ENCODE data around the gene NRK. TPM values are rescaled to one million over a fixed set of nuclear protein-coding genes. Genes with fewer than 3 reads are reported as not detected.
"Not testable (repeated sequence)": the region's sequence is repeated elsewhere in the genome, so short reads cannot be mapped to it uniquely, and the experiment has no call there.

Gene NRK
- total and polyA plus RNA-seq, 2 of the 4 experiments (the other 2 are of a cell fraction) = 0.92 to 2.7 TPM

GRCh38 chrX:105781804-105782203 is 40.5 kb upstream of the NRK start:
- CTCF ChIA-PET = no interaction called here
- H3K4me2 ChIP-seq (ENCODE audit: low read depth, low read length) = no peak overlapping the region
- intact Hi-C loops (cut with micrococcal nuclease) = no loop called here

DNA sequence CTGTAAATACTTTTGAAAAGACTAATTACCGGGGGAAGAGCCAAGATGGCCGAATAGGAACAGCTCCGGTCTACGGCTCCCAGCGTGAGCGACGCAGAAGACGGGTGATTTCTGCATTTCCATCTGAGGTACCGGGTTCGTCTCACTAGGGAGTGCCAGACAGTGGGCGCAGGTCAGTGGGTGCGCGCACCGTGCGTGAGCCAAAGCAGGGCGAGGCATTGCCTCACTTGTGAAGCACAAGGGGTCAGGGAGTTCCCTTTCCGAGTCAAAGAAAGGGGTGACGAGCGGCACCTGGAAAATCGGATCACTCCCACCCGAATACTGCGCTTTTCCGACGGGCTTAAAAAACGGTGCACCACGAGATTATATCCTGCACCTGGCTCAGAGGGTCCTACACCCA is 25.5 kb upstream of the NRK start:
- H3K4me3 ChIP-seq (ENCODE audit: insufficient read depth, low read depth, low read length) = not testable (repeated sequence)

More at GRCh38 chrX:105781804-105782203, 40.5 kb upstream of the NRK start:
- no peaks in the 10 kb centered on the region for H3K27me3 ChIP-seq (ENCODE audit: control insufficient read depth, insufficient read depth, low read length)
- no peak overlapping the region for H4K5ac ChIP-seq (ENCODE audit: low read depth, low read length)
- H2AFZ ChIP-seq (replicated peaks; ENCODE audit: low read length, poor library complexity) = no peak overlapping the region
- no CpG with 5 or more reads among the region's 1 CpG for WGBS, 2 experiments (ENCODE audit: extremely low coverage in 2 of 2, insufficient read length in 1 of 2)
- H3K79me1 ChIP-seq (ENCODE audit: low read depth in 1 of 2, low read length in 2 of 2) = no peaks in the 10 kb centered on the region
- no peak overlapping the region for H3K27ac ChIP-seq (ENCODE audit: insufficient read depth, low read length)
- H2AK9ac ChIP-seq (replicated peaks; ENCODE audit: low read depth, low read length, poor library complexity) = no peak overlapping the region
- no peak overlapping the region for H3K56ac ChIP-seq (ENCODE audit: extremely low read depth, insufficient read depth, low read length)
- no peak overlapping the region for H2BK15ac ChIP-seq (ENCODE audit: low read depth, low read length)
- ATAC-seq (ENCODE audit: low read depth) (no peak), DNase-seq (no peak)
- POLR2A ChIA-PET (ENCODE audit: unreplicated experiment) = no interaction called here
- no peak overlapping the region for H2BK5ac ChIP-seq (ENCODE audit: low read depth, low read length, poor library complexity, severe bottlenecking)
- H3K36me3 ChIP-seq (ENCODE audit: control insufficient read depth, insufficient read depth, low read length) = no peaks in the 10 kb centered on the region
- no peak overlapping the region for H4K91ac ChIP-seq (ENCODE audit: insufficient read depth, low read depth, low read length)
- no peak overlapping the region for H3K4me3 ChIP-seq (ENCODE audit: insufficient read depth, low read depth, low read length)
- in situ Hi-C loops (cut with MboI; ENCODE audit: low sequenced_read_pairs) (no loop called here), dilution Hi-C loops (cut with HindIII; ENCODE audit: low sequenced_read_pairs, unreplicated experiment) (no loop called here)
- H3K9me1 ChIP-seq (ENCODE audit: insufficient read depth, low read length) = no peaks in the 10 kb centered on the region
- H4K20me1 ChIP-seq (ENCODE audit: insufficient read depth, low read length) = no peaks in the 10 kb centered on the region
- H2AK5ac ChIP-seq (ENCODE audit: low read depth, low read length) = no peak overlapping the region
- H3K4me1 ChIP-seq (ENCODE audit: control insufficient read depth, insufficient read depth, low read length) = no peaks in the 10 kb centered on the region
- H3K9me3 ChIP-seq (ENCODE audit: control insufficient read depth, insufficient read depth, low read length) = no peaks in the 10 kb centered on the region
- no TSS peak for BruUV-seq (replicated peaks)
- H2BK20ac ChIP-seq (ENCODE audit: low read depth, low read length) = no peak overlapping the region
- TF ChIP-seq RAD21 (IDR thresholded peaks at IDR 0.05; ENCODE audit: low read length) (no peak), RFX5 (IDR thresholded peaks at IDR 0.05; ENCODE audit: low read depth, low read length) (no peak)
- no peak overlapping the region for H3K23ac ChIP-seq (ENCODE audit: low read depth, low read length)
- H3K14ac ChIP-seq (replicated peaks; ENCODE audit: low read depth, low read length) = no peak overlapping the region
- H3K18ac ChIP-seq (ENCODE audit: low read depth, low read length) = no peak overlapping the region
- H2BK120ac ChIP-seq (ENCODE audit: low read depth, low read length) = no peak overlapping the region
- no peak overlapping the region for H3K4ac ChIP-seq (ENCODE audit: low read depth, low read length)
- H3K9ac ChIP-seq (ENCODE audit: low read depth, low read length) = no peak overlapping the region
- H4K8ac ChIP-seq (ENCODE audit: low read depth in 2 of 2, low read length in 2 of 2) = no peak overlapping the region

More for the DNA sequence above, 25.5 kb upstream of the NRK start:
- BruUV-seq (replicated peaks); H3K4ac ChIP-seq (ENCODE audit: low read depth, low read length); H3K79me1 ChIP-seq (ENCODE audit: low read depth in 1 of 2, low read length in 2 of 2); H4K8ac ChIP-seq (ENCODE audit: low read depth in 2 of 2, low read length in 2 of 2); CTCF ChIA-PET; H2BK120ac ChIP-seq (ENCODE audit: low read depth, low read length); intact Hi-C loops (cut with micrococcal nuclease); H3K56ac ChIP-seq (ENCODE audit: extremely low read depth, insufficient read depth, low read length); H2AK5ac ChIP-seq (ENCODE audit: low read depth, low read length); H3K27ac ChIP-seq (ENCODE audit: insufficient read depth, low read length); H3K36me3 ChIP-seq (ENCODE audit: control insufficient read depth, insufficient read depth, low read length); H2BK20ac ChIP-seq (ENCODE audit: low read depth, low read length); POLR2A ChIA-PET (ENCODE audit: unreplicated experiment); H4K20me1 ChIP-seq (ENCODE audit: insufficient read depth, low read length); H2BK5ac ChIP-seq (ENCODE audit: low read depth, low read length, poor library complexity, severe bottlenecking); H3K27me3 ChIP-seq (ENCODE audit: control insufficient read depth, insufficient read depth, low read length); H4K91ac ChIP-seq (ENCODE audit: insufficient read depth, low read depth, low read length); H3K4me1 ChIP-seq (ENCODE audit: control insufficient read depth, insufficient read depth, low read length); H3K9me3 ChIP-seq (ENCODE audit: control insufficient read depth, insufficient read depth, low read length); H2AK9ac ChIP-seq (replicated peaks; ENCODE audit: low read depth, low read length, poor library complexity); H3K9ac ChIP-seq (ENCODE audit: low read depth, low read length); H3K4me2 ChIP-seq (ENCODE audit: low read depth, low read length); H3K9me1 ChIP-seq (ENCODE audit: insufficient read depth, low read length); in situ Hi-C loops (cut with MboI; ENCODE audit: low sequenced_read_pairs); H3K23ac ChIP-seq (ENCODE audit: low read depth, low read length); H2BK15ac ChIP-seq (ENCODE audit: low read depth, low read length); H3K18ac ChIP-seq (ENCODE audit: low read depth, low read length); H2AFZ ChIP-seq (replicated peaks; ENCODE audit: low read length, poor library complexity); DNase-seq; H4K5ac ChIP-seq (ENCODE audit: low read depth, low read length); dilution Hi-C loops (cut with HindIII; ENCODE audit: low sequenced_read_pairs, unreplicated experiment); H3K14ac ChIP-seq (replicated peaks; ENCODE audit: low read depth, low read length); ATAC-seq (ENCODE audit: low read depth): not testable (repeated sequence)
- 84% methylated on average over 5 of the region's 26 CpGs; no CpG with 5 or more reads in 1 of the 2 experiments for WGBS, 2 experiments (ENCODE audit: extremely low coverage in 2 of 2, insufficient read length in 1 of 2)
